CD14-positive monocyte (primary cell): Measurements from ENCODE around the gene RNF31. TPM values are rescaled to one million over a fixed set of nuclear protein-coding genes. Genes with fewer than 3 reads are reported as not detected.

Experiments
- DNase-seq, 3 donors: peaks; one replicate each; pipeline ENCODE4 v3.0.0-alpha.2; 2011 to 2022
- H2AFZ ChIP-seq: 2 replicates; pipeline ENCODE4 v1.6.0; 2012; ENCODE audit warnings: mild to moderate bottlenecking, low read depth, low read length, inconsistent platforms; ENCODE audit not compliant: insufficient read depth, poor library complexity, severe bottlenecking
- H3K27ac ChIP-seq, 2 donors: 1 replicate in 1 of 2; 2 replicates in 1 of 2; pipeline ENCODE4 v1.5.1; 2012 to 2013; ENCODE audit warnings: low read length in 2 of 2, control low read depth in 1 of 2, inconsistent platforms in 1 of 2, low read depth in 1 of 2, mild to moderate bottlenecking in 1 of 2
- H3K27me3 ChIP-seq, 2 donors: one replicate each; pipeline versions ENCODE4 v1.6.0 to v1.6.1; 2011 to 2013; ENCODE audit warnings: low read length in 2 of 2; ENCODE audit not compliant: control insufficient read depth in 2 of 2, insufficient read depth in 2 of 2
- H3K36me3 ChIP-seq, 2 donors: replicated peaks in 1 of 2; 1 replicate in 1 of 2; 2 replicates in 1 of 2; pipeline versions ENCODE4 v1.5.1 to v1.6.1; 2012 to 2013; ENCODE audit warnings: low read length in 2 of 2, control low read depth in 1 of 2, inconsistent platforms in 1 of 2, mild to moderate bottlenecking in 1 of 2; ENCODE audit not compliant: insufficient read depth in 2 of 2, control insufficient read depth in 1 of 2
- H3K4me1 ChIP-seq, 2 donors: 1 replicate in 1 of 2; 2 replicates in 1 of 2; pipeline versions ENCODE4 v1.5.1 to v1.6.1; 2012 to 2013; ENCODE audit warnings: low read length in 2 of 2, control low read depth in 1 of 2, inconsistent platforms in 1 of 2, mild to moderate bottlenecking in 1 of 2, moderate library complexity in 1 of 2; ENCODE audit not compliant: insufficient read depth in 2 of 2, control insufficient read depth in 1 of 2
- H3K4me2 ChIP-seq: replicated peaks from 2 replicates; pipeline ENCODE3; 2012; ENCODE audit warnings: low read length, moderate library complexity, mild to moderate bottlenecking; ENCODE audit not compliant: poor library complexity, severe bottlenecking; ENCODE audit errors: extremely low read depth
- H3K4me3 ChIP-seq, 3 experiments: fragments of 200-600 bp in 1 of 3; sonication (generic) in 1 of 3; replicated peaks in 1 of 3; 1 replicate in 2 of 3; 2 replicates in 1 of 3; pipeline ENCODE4 v1.5.1; 2011 to 2013; ENCODE audit warnings: low read length in 3 of 3, mild to moderate bottlenecking in 3 of 3, control low read depth in 2 of 3, low read depth in 2 of 3, inconsistent platforms in 1 of 3, moderate library complexity in 1 of 3
- H3K79me2 ChIP-seq: 2 replicates; pipeline ENCODE4 v1.6.0; 2012; ENCODE audit warnings: mild to moderate bottlenecking, control low read depth, inconsistent platforms, low read length, moderate library complexity; ENCODE audit not compliant: insufficient read depth
- H3K9ac ChIP-seq: 2 replicates; pipeline ENCODE4 v1.6.0; 2017; ENCODE audit warnings: low read length, mild to moderate bottlenecking; ENCODE audit not compliant: insufficient read depth, poor library complexity, severe bottlenecking
- H3K9me3 ChIP-seq, 2 donors: replicated peaks in 1 of 2; 1 replicate in 1 of 2; 2 replicates in 1 of 2; pipeline versions ENCODE4 v1.5.1 to v1.6.1; 2012 to 2013; ENCODE audit warnings: low read length in 2 of 2, control low read depth in 1 of 2; ENCODE audit not compliant: control insufficient read depth in 1 of 2, insufficient read depth in 1 of 2
- H4K20me1 ChIP-seq: 2 replicates; pipeline ENCODE4 v1.6.0; 2012; ENCODE audit warnings: mild to moderate bottlenecking, low read length, control low read depth, moderate library complexity; ENCODE audit not compliant: insufficient read depth
- H3K27ac Mint-ChIP-seq, 7 donors: one replicate each; pipeline ENCODE4 v1.8.0; 2020; ENCODE audit warnings: mild to moderate bottlenecking in 7 of 7, mixed read lengths in 7 of 7, moderate library complexity in 6 of 7, inconsistent platforms in 2 of 7
- H3K27me3 Mint-ChIP-seq, 3 donors: one replicate each; pipeline ENCODE4 v1.8.0; 2021 to 2022; ENCODE audit warnings: low read depth in 3 of 3, mild to moderate bottlenecking in 3 of 3, mixed read lengths in 3 of 3, moderate library complexity in 3 of 3, inconsistent platforms in 1 of 3
- H3K36me3 Mint-ChIP-seq, 2 donors: one replicate each; pipeline ENCODE4 v1.8.0; 2020; ENCODE audit warnings: mixed read lengths in 2 of 2, inconsistent platforms in 1 of 2, mild to moderate bottlenecking in 1 of 2
- H3K4me1 Mint-ChIP-seq: one replicate; pipeline ENCODE4 v1.8.0; 2020; ENCODE audit warnings: mild to moderate bottlenecking, mixed read lengths
- H3K4me3 Mint-ChIP-seq, 2 donors: one replicate each; pipeline ENCODE4 v1.8.0; 2020; ENCODE audit warnings: mild to moderate bottlenecking in 2 of 2, mixed read lengths in 2 of 2, moderate library complexity in 1 of 2
- H3K9me3 Mint-ChIP-seq, 7 donors: one replicate each; pipeline ENCODE4 v1.8.0; 2020 to 2022; ENCODE audit warnings: mixed read lengths in 7 of 7, mild to moderate bottlenecking in 6 of 7, moderate library complexity in 6 of 7, inconsistent platforms in 2 of 7
- WGBS: methylation state at CpG from one replicate; pipeline ENCODE4 v1.1.5; 2013; ENCODE audit warnings: missing lambda C conversion rate; ENCODE audit not compliant: insufficient coverage; 5-methylcytosine and 5-hydroxymethylcytosine counted together
- intact Hi-C, 2 donors: fragments of 100-400 bp; cut with micrococcal nuclease; formaldehyde crosslinking; loops; one replicate each; pipeline versions ENCODE4 v1.15.0 to v1.15.1; 2023
- polyA plus RNA-seq, 3 donors: library from polyadenylated mRNA; depleted of rRNA in 1 of 3; unstranded in 2 of 3; stranded (reverse) in 1 of 3; fragments of 300-500 nt in 2 of 3; fragments of >200 nt in 1 of 3; fragmentation: Illumina TruSeq in 2 of 3; gene quantifications; 1 replicate in 2 of 3; 2 replicates in 1 of 3; pipeline ENCODE4 v1.2.3, GENCODE V29; 2012 to 2021
- TF ChIP-seq, protein P1 (sequence below): fragments of 200-600 bp; IDR thresholded peaks from one replicate; pipeline ENCODE4 v1.8.0; 2022; ENCODE audit warnings: antibody characterized with exemption, mild to moderate bottlenecking

Gene RNF31
- polyA plus RNA-seq, 3 donors, result 30.7 to 63.2 (median 36.8) TPM

- Mint-ChIP-seq H3K4me1 (peaks cover 26% of the 10 kb centered on the region), H3K27ac (peak overlapping the region in 1 of 7 donors; percentile 50), H3K27me3 (peaks cover 0 to 2% (median 0%) of the 10 kb centered on the region in 3 donors), H3K9me3 (no peaks in the 10 kb centered on the region), H3K36me3 (peaks cover 59 to 73% of the 10 kb centered on the region in 2 donors), H3K4me3 (no peak overlapping the region)
- Histone ChIP-seq H3K27ac (no peak overlapping the region), H3K9me3 (no peaks in the 10 kb centered on the region), H3K79me2 (peaks cover 53% of the 10 kb centered on the region), H3K27me3 (no peaks in the 10 kb centered on the region), H3K4me2 (no peak overlapping the region), H3K4me3 (no peak overlapping the region), H3K36me3 (peaks cover 61 to 68% of the 10 kb centered on the region in 2 donors), H3K4me1 (peaks cover 14 to 22% of the 10 kb centered on the region in 2 donors), H3K9ac (no peak overlapping the region), H2AFZ (no peak overlapping the region), H4K20me1 (peaks cover 49% of the 10 kb centered on the region)
- TF ChIP-seq, protein P1, sequence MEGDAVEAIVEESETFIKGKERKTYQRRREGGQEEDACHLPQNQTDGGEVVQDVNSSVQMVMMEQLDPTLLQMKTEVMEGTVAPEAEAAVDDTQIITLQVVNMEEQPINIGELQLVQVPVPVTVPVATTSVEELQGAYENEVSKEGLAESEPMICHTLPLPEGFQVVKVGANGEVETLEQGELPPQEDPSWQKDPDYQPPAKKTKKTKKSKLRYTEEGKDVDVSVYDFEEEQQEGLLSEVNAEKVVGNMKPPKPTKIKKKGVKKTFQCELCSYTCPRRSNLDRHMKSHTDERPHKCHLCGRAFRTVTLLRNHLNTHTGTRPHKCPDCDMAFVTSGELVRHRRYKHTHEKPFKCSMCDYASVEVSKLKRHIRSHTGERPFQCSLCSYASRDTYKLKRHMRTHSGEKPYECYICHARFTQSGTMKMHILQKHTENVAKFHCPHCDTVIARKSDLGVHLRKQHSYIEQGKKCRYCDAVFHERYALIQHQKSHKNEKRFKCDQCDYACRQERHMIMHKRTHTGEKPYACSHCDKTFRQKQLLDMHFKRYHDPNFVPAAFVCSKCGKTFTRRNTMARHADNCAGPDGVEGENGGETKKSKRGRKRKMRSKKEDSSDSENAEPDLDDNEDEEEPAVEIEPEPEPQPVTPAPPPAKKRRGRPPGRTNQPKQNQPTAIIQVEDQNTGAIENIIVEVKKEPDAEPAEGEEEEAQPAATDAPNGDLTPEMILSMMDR, result no peak
- intact Hi-C loops, result no loop called here
- WGBS, result 94% methylated on average over 8 of the region's 9 CpGs
- DNase-seq, result peak in 1 of 3 donors; percentile 2
Measured at GRCh38 chr14:24150993-24151392, 3.7 kb downstream of the RNF31 start.

DNA sequence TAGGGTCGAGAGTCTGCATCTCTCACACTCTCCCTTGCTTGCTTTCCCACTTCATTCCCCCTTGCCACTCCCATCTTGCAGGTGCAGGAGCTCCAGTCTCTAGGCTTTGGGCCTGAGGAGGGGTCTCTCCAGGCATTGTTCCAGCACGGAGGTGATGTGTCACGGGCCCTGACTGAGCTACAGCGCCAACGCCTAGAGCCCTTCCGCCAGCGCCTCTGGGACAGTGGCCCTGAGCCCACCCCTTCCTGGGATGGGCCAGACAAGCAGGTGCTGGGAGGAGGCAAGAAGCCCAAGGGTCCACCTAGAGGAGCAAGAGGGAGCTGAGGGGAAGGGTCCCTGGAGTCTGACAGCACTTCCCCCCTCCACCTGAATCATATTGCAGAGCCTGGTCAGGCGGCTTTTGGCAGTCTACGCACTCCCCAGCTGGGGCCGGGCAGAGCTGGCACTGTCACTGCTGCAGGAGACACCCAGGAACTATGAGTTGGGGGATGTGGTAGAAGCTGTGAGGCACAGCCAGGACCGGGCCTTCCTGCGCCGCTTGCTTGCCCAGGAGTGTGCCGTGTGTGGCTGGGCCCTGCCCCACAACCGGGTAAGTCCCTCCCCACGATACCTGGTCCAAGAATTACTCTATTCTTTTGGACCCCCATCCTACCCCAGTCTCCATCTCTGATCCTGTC, 4.2 kb downstream of the RNF31 start:
- Histone ChIP-seq H3K9me3 (no peaks in the 10 kb centered on the region), H3K27me3 (no peaks in the 10 kb centered on the region), H3K9ac (no peak overlapping the region), H3K4me2 (no peak overlapping the region), H3K4me3 (no peak overlapping the region), H4K20me1 (peaks cover 45% of the 10 kb centered on the region), H3K79me2 (peaks cover 49% of the 10 kb centered on the region), H3K36me3 (peaks cover 65 to 73% of the 10 kb centered on the region in 2 donors), H3K4me1 (peaks cover 12 to 19% of the 10 kb centered on the region in 2 donors), H3K27ac (no peak overlapping the region), H2AFZ (no peak overlapping the region)
- Mint-ChIP-seq H3K36me3 (peaks cover 60 to 77% of the 10 kb centered on the region in 2 donors), H3K27ac (peak overlapping the region in 2 of 7 donors; percentile 50 to 57), H3K4me1 (peaks cover 26% of the 10 kb centered on the region), H3K27me3 (peaks cover 0 to 2% (median 0%) of the 10 kb centered on the region in 3 donors), H3K4me3 (no peak overlapping the region), H3K9me3 (no peaks in the 10 kb centered on the region)
- WGBS, result 97% methylated on average over 6 of the region's 16 CpGs
- no peak for DNase-seq
- TF ChIP-seq, protein P1, result no peak
- intact Hi-C loops, result no loop called here
